Measurements from ENCODE around the gene SUOX.
A peak's percentile ranks its signal among the peaks of the same experiment; 100 is the strongest.
"Not testable (repeated sequence)": the region's sequence is repeated elsewhere in the genome, so short reads cannot be mapped to it uniquely, and the experiment has no call there.

The SUOX gene

DNA sequence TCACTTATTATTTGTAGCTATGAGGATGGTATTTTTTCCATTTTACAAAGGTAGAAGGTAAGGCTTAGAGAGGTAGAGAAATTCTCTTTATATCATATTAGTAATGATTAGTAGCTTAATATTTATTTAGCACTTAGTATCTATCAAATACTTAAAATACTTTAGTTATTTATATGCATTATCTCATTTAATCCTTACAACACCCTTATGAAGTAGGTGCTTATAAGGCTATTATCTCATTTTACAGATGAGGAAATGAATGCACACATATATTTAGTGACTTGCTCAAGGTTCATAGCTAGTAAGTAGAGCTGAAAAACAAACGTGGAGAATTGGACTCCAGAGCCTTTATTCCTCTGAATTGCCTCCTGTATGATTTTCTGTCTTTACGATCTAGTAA, 12.2 kb upstream of the SUOX start:
- no peak for DNase-seq

DNA sequence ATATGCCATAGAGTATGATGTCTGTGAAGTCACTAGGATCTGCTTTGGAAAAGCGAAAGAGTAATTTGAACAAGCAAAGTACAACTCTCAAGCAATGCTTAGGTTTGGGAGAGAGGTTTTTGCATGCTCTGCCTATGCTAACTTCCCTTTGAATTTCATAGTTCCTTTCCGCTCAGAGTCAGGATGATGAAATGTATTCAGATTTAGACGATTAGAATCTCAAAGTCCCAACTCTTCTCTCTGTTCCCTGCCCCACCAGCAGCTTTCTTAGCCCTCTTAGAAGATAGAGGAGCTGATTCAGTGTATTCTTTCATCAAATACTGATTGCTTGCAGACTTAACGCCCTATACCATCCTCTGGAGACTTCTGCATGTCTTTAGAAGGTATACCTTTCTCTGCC, 11.7 kb upstream of the SUOX start:
- no peak for DNase-seq

- not testable (repeated sequence) for DNase-seq
Measured at GRCh38 chr12:55985976-55986375, 11.1 kb upstream of the SUOX start.

- no peak for DNase-seq
Measured at GRCh38 chr12:55991110-55991509, 6.0 kb upstream of the SUOX start.

GRCh38 chr12:55993230-55993853, 3.7 kb upstream of the SUOX start:
- DNase-seq, result no peak

DNA sequence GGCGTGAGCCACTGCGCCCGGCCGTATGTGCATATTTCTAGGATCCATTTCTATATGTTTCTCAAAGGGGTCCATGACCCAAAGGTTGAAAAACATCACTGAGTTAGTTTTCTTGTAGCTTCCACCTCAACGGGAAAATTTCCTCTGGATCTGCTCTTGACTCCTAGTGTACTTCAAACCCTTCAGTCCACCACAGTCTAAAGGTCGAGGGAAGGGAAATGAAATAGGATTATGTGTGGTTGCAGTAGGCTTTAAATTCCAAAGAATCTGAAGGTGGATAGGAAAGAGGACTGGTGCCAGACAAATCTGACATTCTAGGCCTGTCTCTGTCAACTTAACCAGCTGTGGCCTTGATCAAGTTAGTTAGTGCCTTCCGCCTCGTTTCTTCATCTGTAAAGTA, 1.7 kb upstream of the SUOX start:
- DNase-seq, result no peak

- peak; percentile 51 for DNase-seq
Measured at GRCh38 chr12:55996201-55996714, 818 bp upstream of the SUOX start.

DNA sequence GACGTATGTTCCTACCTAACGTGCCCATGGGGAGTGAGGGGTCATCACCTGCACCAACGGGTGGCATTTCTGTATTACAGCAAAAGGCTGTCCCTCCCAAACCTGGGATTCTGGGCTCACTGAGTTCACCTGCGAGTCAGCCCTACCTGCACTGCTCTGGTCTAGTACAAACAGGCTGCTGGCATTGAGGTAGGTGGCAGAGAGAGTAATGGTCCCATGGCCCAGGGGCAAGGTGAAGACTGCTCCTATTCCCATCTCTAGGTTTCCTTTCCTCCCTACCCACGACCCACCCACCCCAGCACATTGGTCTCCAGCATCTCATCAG, 421 bp downstream of the SUOX start:
- no peak for DNase-seq

DNA sequence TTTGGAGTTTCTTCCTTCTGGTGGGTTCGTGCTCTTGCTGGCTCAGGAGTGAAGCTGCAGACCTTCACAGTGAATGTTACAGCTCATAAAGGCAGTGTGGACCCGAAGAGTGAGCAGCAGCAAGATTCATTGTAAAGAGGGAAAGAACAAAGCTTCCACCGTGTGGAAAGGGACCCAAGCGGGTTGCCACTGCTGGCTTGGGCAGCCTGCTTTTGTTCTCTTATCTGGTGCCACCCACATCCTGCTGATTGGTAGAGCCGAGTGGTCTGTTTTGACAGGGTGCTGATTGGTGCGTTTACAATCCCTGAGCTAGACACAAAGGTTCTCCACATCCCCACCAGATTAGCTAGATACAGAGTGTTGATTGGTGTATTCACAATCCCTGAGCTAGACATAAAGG, 2.4 kb downstream of the SUOX start:
- peak; percentile 78 to 80 for DNase-seq

DNA sequence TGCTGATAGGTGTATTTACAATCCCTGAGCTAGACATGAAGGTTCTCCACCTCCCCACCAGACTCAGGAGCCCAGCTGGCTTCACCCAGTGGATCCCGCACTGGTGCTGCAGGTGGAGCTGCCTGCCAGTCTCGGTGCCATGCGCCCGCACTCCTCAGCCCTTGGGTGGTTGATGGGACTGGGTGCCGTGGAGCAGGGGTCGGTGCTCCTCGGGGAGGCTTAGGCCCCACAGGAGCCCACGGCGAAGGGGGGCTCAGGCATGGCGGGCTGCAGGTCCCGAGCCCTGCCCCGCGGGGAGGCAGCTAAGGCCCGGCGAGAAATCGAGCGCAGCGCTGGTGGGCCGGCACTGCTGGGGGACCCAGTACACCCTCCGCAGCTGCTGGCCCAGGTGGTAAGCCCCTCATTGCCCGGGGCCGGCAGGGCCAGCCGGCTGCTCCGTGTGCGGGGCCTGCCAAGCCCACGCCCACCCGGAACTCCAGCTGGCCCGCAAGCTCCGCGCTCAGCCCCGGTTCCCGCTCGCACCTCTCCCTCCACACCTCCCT, 3.0 kb downstream of the SUOX start:
- DNase-seq, result peak in 1 of 2 experiments; percentile 76

DNA sequence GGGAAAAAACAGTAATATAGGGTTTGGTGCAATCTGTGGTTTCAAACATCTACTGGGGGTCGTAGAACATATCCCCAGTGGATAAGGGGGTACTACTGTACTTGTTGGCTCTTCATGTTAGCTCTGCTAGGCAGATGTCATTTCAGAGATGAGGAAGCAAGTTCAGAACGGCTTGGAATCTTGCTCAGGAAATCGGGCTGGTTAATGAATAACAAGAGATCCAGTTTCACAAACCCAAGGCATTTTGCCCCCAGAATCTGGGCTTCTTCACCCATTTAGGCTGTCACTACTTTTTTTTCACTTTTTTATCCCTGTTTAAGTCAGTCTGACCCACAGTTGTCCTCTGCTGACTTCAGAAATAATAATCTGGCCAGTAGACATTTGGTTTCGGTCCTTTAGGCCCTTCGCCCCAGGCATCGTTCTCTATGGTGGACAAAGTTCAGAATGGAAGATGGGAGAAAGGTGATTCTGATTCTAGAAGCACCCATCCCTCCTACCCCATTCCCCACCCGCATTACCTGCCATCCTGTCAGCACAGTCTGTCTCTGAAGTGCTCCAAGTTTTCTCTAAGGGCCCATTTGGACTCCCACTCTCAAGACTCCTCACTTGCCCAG, 4.5 kb downstream of the SUOX start:
- DNase-seq, result no peak

GRCh38 chr12:56003376-56003775, 6.3 kb downstream of the SUOX start:
- DNase-seq, result not testable (repeated sequence)

- DNase-seq, result no peak
Measured at GRCh38 chr12:56004211-56004610, 7.1 kb downstream of the SUOX start.

GRCh38 chr12:56007564-56008559, 10.8 kb downstream of the SUOX start:
- peak; percentile 17 to 46 for DNase-seq

DNA sequence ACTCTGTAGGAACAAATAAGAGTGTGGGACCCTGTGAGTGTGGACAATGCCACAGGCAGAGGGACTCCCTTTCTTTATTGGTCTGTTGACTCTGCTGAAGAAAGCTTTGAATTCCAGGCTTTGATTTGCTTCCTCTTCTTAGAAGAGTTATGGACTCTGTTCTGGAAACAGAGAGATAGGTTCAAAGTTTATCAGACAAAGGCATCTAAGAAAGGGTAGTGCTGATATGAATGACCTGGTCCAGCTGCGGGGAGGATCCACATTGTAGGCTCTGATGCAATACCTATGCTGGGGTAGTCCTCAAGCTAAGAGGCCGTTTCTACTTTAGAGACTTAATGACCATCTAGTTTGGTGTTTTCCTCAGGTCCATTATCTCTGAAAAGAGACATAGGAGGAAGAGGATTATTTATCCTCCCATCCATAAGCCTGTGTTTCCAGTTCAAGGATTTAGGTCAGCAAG, 13.1 kb downstream of the SUOX start:
- DNase-seq, result no peak

DNA sequence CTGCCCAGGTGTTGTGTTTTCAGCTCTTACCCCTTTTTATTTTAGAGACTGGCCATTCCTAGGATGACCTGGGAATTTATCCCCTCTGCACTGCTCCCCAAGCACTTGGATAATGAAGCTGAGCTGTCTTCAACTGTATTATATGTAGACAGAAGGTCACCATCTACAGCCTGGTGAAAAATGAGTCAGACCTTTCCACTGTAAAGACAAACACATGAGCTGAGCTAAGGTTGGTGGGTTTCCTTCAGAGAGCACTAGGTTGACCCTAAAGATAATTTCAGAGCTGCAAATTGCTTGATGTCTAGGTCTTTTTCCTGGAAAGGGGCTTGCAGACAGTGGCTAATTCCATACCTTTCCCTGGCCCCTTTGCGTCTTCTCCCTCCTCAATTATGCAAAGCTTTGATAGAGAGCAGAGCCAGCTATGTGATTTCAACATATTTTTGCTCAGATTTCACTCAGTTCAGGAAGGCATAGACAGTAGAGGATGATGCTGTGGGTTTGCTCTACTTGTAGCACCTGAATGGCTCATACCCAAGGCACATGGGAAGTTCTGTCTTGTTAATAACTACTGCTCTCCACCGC, 14.5 kb downstream of the SUOX start:
- DNase-seq, result no peak

GRCh38 chr12:56013482-56013881, 16.4 kb downstream of the SUOX start:
- no peak for DNase-seq

DNA sequence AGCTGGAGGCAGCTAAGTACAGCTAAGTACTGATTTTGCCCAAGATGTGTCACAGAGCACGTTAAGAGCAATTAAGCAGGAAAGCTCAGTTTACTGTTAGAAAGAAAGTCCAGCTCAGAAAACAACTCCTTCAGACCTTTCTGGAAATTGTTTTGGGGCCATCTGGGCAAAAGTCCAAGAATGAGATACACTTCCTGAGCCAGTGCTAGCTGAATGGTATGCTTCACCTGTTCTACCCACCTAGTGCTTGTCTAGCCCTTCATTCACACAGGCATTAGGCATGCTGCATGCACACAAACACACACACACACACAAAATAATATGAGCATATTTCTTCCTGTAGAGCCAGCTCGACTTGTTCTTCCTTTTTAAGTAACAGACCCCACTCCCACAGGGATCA, 17.1 kb downstream of the SUOX start:
- DNase-seq, result no peak

DNA sequence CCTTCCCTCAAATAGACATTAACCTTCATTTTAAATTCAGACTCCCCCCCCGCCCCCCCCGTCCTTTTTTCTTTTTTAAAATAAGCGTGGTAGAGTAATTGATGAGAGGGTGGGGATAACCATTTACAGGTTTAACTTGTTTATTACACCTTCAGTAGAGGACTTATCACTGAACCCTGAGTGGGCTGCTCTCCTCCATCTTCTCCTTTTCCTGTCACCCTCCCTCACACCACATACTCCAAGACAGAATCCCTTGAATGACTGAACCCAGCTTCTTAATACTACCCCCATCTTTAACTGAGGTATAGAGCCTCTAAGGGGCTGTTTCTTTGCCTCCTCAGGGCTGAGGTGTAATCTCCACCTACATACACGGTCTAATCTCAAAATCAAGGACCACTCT, 20.1 kb downstream of the SUOX start:
- DNase-seq, result no peak

DNA sequence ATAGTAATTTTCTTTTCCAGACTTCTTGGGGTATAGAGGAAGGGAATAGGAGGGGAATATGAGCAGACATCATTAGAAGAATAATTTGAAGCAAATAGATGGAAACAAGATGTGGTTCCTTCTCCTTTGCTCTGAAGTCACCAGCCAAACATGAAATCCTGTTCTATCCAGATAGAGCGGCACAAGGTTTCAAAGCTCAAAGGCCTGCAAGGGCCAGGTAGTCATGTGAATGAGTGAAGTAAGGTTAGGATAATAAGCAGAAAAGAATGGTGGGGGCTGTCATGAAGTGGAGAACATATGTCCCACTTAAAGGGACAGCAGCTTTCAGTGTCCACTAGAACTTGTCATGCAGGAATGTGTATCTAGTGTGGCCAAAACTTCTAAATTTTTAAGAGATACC, 21.3 kb downstream of the SUOX start:
- no peak for DNase-seq

DNA sequence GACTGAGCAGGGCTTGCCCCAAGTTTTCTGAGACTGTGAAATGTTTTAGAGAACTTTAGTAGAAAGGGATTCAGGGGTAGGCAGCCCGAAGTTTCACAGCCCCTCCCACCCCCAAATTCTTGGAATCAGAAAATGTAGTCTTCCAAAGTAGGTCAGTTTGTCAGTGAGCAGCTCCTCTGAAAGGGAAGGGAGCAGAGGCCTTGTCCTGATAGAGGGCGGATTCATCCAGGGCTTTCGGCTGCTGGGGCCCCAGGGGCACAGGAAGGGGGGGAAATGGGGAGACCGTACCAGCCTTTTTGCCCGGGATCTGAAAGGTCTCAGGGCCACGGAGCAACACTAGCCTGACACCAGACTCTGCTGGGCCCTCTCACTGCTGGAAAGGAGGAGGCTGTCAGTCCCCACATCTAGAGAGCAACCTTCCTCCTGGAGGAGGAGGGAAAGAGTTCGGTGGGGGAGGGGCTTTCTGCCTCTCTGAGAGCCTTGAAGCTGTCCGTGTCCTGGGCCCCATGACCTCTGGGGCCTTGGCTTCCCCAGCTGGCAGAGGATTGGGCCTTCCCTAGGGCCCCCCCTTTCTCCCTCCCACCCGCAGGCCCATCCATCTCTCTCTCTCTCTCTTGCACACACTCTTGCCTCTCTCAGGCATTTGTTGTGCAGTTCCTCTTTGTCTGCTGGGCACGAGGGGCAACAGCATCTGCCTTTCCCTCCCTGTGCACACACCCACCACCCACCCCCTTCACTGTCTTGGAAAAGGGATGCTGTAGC, 23.5 kb downstream of the SUOX start, which contains the start of gene IKZF4:
TSS of gene IKZF4 (plus strand) at position 621 of the 762 bp plus-strand sequence. CDS start 451 bp downstream, outside the sequence.
- DNase-seq, result peak in 1 of 2 experiments; percentile 14
